Activated CD4-positive, CD25-positive, alpha-beta regulatory T cell treated with anti-CD3 and anti-CD28 coated beads, Interleukin-2, amount 50 U/mL, for 72 hours (primary cell): ENCODE data around the gene GPX3.

Experiments used
- DNase-seq: peaks from one replicate; pipeline ENCODE4 v3.0.0; 2021

GPX3 gene

GRCh38 chr5:151034422-151035379, 14.3 kb downstream of the GPX3 start:
- DNase-seq, result no peak

GRCh38 chr5:151036556-151036955, 16.2 kb downstream of the GPX3 start:
- DNase-seq, result no peak

GRCh38 chr5:151037561-151038411, 17.4 kb downstream of the GPX3 start:
- DNase-seq, result no peak

- DNase-seq, result no peak
Measured at GRCh38 chr5:151038412-151038745, 18.0 kb downstream of the GPX3 start.

GRCh38 chr5:151038801-151039238, 18.4 kb downstream of the GPX3 start:
- no peak for DNase-seq

GRCh38 chr5:151039665-151040064, 19.3 kb downstream of the GPX3 start:
- no peak for DNase-seq

- DNase-seq, result no peak
Measured at GRCh38 chr5:151040211-151040747, 19.9 kb downstream of the GPX3 start.

- DNase-seq, result no peak
Measured at GRCh38 chr5:151041577-151042268, 21.3 kb downstream of the GPX3 start.

GRCh38 chr5:151042453-151043093, 22.2 kb downstream of the GPX3 start:
- DNase-seq, result no peak

- DNase-seq, result no peak
Measured at GRCh38 chr5:151047814-151048425, 27.5 kb downstream of the GPX3 start.

GRCh38 chr5:151048526-151048925, 28.1 kb downstream of the GPX3 start:
- DNase-seq, result no peak

GRCh38 chr5:151051066-151051930, 30.9 kb downstream of the GPX3 start:
- DNase-seq, result peak; percentile 56

GRCh38 chr5:151051931-151052608, 31.7 kb downstream of the GPX3 start:
- DNase-seq, result no peak

GRCh38 chr5:151052836-151053235, 32.4 kb downstream of the GPX3 start:
- no peak for DNase-seq

GRCh38 chr5:151053796-151054462, 33.5 kb downstream of the GPX3 start:
- DNase-seq, result no peak

GRCh38 chr5:151054709-151055108, 34.3 kb downstream of the GPX3 start:
- DNase-seq, result no peak

- DNase-seq, result no peak
Measured at GRCh38 chr5:151055336-151055735, 34.9 kb downstream of the GPX3 start.

- no peak for DNase-seq
Measured at GRCh38 chr5:151056379-151057325, 36.3 kb downstream of the GPX3 start.
